Right kidney (tissue), 9 donors: ENCODE results near the gene OR10W1.

ENCODE experiments used
- DNase-seq: peaks from one replicate; pipeline ENCODE4 v3.0.0-alpha.2; 2016
- long read RNA-seq, 8 donors: transcript quantifications; one replicate each; lab custom pipeline, GENCODE V29; 2026

Gene OR10W1, protein sequence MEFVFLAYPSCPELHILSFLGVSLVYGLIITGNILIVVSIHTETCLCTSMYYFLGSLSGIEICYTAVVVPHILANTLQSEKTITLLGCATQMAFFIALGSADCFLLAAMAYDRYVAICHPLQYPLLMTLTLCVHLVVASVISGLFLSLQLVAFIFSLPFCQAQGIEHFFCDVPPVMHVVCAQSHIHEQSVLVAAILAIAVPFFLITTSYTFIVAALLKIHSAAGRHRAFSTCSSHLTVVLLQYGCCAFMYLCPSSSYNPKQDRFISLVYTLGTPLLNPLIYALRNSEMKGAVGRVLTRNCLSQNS
- long read RNA-seq, donor 1 = 0 reads
- long read RNA-seq, donor 2 = 0 reads
- long read RNA-seq, donor 3 = 0 reads
- long read RNA-seq, donor 4 = 0 reads
- long read RNA-seq, donor 5 = 0 reads
- long read RNA-seq, donor 6 = 0 reads
- long read RNA-seq, donor 7 = 0 reads
- long read RNA-seq, donor 8 = 0 reads

DNA sequence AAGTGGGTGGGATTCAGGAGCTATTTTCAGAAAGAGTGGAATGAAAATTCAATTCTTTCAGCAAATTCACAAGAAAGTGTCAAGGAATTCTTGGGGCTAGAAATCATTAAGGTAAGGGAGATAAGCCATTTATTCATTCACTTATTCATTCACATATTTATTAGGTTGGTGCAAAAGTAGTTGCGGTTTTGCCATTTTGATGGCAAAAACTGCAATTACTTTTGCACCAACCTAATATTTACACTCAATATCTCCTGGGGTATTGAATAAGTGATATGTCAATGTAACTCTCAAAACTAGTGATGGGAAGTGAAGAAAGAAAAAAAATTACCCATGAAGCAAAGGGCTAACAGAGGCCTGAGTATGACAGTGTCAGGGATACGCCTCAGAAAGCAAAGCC, at the start of gene OR10W1:
OR10W1 (minus strand) TSS at position 119 of the 400 bp plus-strand sequence. CDS start 402 bp downstream, outside the sequence.
- DNase-seq = no peak

DNA sequence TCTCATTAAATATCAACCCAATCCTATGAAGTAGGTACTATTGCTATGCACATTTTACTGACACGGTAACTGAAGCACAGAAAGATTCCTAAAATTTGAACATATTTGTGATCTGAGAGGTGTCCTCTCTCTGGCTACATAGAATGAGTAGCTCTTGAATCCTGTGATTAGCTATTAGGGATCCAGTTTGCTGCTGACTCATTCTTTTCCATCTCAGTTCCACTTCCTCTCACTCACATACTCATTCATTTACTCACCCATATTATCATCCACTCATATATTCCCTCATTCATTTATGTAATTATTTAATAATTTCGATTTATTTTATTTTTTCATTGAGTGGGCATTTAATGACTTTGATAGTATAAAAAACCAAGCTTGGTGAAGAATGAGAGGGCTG, 48.1 kb upstream of the OR10W1 start:
- no peak for DNase-seq

DNA sequence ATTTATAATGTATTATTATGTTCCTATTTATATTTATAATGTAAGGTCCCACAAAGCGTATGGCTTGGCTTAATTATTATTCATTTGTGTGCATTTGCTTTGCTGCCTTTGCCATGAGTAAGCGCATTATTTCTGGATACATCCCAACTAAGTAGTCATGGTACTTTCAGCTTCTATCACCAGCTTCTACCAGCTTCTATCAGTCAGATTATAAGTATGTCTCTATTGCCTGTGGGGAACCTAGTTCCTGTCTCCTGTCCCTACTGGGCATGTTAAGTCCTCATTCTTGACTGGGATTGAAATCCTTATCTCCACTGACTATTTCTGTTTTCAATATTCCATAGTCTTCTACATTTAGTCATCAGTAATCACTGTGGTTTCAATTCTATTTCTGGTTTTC, 33.5 kb upstream of the OR10W1 start:
- no peak for DNase-seq

DNA sequence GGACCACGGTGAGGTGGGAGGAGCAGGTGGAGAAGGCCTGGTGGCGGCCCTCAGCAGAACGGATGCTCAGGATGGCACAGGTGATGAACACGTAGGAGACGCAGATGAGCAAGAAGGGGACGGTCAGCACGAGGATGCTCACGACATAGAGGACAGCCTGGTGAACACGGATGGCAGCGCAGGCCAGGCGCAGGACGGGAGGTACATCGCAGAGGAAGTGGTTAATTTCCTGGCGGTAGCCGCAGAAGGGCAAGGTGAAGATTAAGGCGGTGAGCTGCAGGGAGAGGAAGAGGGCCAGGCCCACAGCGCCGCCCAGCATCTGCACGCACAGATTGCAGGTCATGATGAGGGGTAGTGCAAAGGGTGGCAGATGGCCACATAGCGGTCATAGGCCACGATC, 24.0 kb upstream of the OR10W1 start:
- DNase-seq = no peak

DNA sequence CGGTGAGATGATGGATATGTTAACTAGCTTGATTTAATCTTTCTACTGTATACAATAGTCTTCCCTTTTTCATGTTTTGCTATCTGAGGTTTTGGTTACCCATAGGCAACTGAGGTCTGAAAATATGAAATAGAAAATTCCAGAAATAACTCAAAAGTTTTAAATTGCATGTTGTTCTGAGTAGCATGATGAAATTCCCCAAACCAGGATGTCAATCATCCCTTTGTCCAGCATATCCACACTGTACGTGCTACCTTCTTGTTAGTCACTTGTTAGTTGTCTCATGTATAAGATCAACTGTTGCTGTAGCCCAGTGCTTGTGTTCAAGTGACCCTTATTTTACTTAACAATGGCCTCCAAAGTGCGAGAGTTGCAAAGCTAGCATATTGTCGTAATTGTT, 21.2 kb upstream of the OR10W1 start:
- DNase-seq = no peak

DNA sequence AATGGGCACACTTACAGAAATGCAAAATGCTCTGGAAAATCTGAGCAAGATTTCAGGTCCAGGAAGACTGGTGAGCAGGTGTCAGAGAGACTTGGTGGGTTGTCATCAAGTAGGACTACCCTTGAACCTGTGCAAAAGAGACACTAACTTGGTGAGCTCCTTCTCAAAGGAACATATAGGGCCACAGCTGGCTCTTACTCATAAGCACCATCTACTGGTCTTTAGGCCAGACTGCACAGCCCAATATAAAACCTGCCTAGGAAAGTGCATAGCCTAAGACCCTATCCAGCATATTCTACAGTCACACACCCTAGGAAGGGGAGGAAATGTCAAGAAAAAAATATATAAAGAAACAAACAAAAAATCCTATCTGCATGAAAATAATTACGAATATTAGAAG, 18.2 kb upstream of the OR10W1 start:
- DNase-seq = no peak

DNA sequence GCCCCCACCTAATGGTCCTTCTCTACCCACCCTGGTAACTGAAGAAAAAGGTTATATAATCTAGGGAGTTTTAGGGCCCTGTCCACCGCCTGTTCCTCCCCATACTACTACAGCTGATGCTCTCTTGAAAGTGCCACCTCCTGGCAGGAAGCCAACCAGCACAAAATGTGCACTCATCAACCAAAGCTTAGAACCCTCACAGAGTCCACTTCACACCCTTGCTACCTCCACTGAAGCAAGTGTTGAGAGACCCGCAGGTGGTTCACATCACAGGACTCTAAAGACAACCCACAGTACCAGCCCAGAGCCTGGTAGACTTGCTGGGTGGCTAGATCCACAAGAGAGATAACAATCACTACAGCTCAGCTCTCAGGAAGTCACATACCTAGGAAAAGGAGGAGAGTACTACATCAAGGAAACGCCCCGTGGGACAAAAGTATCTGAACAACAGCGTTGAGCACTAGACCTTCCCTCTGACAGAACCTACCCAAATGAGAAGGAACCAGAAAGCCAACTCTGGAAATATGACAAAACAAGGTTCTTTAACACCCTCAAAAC, 17.5 kb upstream of the OR10W1 start:
- no peak for DNase-seq

DNA sequence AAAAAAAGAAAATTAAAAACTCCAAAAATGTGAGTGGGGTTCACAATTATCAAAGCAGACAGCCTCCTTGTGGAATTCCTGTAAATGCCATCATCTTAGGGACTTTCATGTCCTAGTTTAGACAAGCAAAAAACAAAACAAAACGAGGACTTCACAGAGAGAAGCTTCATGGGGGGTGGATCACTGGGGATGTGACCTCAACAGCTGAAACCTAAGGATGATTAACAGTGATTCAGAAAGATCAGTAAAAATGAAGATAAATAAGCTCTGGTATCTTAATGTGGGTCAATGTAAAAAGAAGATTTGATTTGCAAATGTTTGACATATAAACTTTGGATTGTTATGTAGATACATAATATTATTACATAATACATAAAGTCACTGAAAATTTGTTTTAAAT, 8.1 kb upstream of the OR10W1 start:
- no peak for DNase-seq

DNA sequence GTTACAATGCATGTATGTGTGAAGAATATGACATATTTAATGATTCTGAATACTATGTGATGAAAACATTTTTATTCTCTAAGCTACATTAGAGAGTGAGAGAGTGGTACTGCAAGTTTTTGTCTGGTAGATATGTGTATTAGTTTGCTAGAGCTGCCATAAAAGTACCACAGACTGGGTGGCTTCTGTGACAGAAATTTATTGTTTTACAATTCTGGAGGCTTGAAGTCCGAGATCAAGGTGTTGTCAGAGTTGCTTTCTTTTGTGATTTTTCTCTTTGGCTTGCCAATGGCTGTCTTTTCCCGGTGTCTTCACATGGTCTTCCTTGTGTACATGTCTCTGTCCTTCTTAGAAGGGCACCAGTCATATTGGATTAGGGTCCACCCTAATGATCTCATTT, 6.9 kb upstream of the OR10W1 start:
- no peak for DNase-seq

DNA sequence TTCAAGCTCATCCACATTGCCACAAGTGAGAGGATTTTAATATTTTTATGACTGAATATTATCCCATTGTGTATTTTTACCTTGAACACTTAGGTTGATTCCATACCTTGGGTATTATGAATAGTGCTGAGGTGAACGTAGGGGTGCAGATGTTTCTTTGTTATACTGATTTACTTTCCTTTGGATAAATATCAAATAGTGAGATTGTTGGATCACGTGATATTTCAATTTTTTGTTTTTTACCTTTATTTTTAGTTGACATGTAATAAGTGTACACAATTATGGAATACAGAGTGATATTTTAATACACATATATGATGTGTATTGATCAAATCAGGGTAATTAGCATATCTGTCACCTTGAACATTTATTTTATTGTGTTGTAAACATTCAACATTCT, 8.1 kb downstream of the OR10W1 start:
- DNase-seq = no peak

DNA sequence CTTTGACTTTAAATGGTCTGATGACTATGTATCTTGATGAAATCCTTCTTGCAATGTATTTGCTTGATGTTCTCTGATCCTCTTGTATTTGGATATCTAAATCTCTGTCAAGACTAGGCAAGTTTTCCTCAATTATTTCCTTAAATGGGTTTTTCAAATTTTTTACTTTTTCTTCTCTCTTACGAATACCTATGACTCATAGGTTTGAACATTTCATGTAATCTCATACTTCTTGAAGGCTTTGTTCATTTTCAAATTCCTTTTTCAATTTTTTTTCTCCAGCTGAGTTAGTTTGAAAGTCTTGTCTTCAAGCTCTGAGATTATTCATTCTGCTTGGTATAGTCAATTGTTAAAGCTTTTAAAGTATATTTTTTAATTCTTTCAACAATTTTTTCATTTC, 13.1 kb downstream of the OR10W1 start:
- DNase-seq = no peak

DNA sequence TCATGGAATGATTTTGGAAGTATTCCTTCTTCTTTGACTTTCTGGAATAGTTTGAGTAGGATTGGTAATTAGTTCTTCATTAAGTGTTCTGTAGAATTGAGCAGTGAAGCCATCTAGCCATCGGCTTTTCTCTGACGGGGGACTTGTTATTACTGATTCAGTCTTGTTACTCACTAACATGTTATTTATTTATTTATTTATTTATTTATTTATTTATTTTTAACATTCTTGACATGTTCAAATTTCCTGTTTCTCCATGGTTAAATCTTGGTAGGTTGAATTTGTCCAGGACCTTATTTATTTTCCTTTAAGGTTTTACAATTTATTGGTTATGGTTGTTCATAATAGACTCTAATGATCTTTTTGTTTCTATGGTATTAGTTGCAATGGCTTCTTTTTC, 24.1 kb downstream of the OR10W1 start:
- no peak for DNase-seq

DNA sequence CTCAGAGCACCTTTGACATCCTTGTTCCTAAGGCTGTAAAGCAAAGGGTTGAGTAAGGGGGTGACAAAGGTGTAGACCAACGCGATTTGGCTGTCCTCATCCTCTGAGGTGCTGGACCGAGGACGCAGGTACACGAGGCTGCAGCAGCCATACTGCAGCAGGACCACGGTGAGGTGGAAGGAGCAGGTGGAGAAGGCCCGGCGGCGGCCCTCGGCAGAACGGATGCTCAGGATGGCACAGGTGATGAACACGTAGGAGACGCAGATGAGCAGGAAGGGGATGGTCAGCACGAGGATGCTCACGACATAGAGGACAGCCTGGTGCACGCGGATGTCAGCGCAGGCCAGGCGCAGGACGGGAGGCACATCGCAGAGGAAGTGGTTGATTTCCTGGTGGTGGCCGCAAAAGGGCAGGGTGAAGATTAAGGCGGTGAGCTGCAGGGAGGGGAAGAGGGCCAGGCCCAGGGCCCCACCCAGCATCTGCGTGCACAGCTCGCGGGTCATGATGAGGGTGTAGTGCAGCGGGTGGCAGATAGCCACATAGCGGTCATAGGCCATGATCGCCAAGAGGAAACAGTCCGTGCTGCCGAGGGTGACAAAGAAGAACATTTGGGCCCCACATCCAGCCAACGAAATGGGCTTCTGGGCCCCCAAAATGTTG, 40.0 kb downstream of the OR10W1 start:
- DNase-seq = no peak

DNA sequence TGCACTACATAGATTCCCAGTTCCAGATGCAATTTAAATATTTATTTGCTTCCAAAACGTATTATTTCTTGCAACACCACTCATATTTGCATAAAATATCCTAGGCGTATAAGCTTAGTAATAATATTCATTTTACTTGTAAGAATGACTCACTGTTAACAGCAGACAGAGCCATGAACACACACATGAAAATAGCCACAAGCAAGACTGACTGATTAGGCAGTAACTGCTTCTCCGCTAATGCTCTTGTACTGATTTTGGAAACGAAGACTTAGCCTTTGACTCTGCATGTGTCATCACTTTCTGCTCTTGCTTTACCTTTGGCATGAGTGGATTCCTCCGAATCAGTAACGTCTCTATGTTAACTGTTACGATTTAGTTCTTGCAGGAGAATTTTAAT, 45.3 kb downstream of the OR10W1 start:
- no peak for DNase-seq
